Upper lobe of left lung (tissue), 4 donors: ENCODE measurements around the gene S100P.

Source experiments
- CTCF ChIP-seq, 6 experiments: fragments of 450-650 bp in 4 of 6; fragments of 200-600 bp in 2 of 6; sonication (generic) in 2 of 6; IDR thresholded peaks; one replicate each; pipeline ENCODE4 v1.5.1; 2016 to 2019; ENCODE audit warnings: antibody characterized with exemption in 6 of 6
- EP300 ChIP-seq, 4 donors: sonication (generic); formaldehyde crosslinking; IDR thresholded peaks; one replicate each; pipeline ENCODE4 v1.5.1; 2017; ENCODE audit warnings: antibody characterized with exemption in 4 of 4, control low read depth in 2 of 4
- POLR2A ChIP-seq, 4 donors: fragments of 450-650 bp; IDR thresholded peaks; one replicate each; pipeline ENCODE4 v1.5.1; 2016 to 2017; ENCODE audit warnings: antibody characterized with exemption in 4 of 4, mild to moderate bottlenecking in 2 of 4
- POLR2AphosphoS5 ChIP-seq, 2 donors: sonication (generic); formaldehyde crosslinking; IDR thresholded peaks; one replicate each; pipeline ENCODE4 v1.5.1; 2017; ENCODE audit warnings: antibody characterized with exemption in 2 of 2

GRCh38 chr4:6658597-6659075 is 35.0 kb upstream of the S100P start:
- TF ChIP-seq CTCF (IDR thresholded peaks at IDR 0.05) (no peak), POLR2A (IDR thresholded peaks at IDR 0.05) (no peak), POLR2AphosphoS5 (IDR thresholded peaks at IDR 0.05) (no peak), EP300 (IDR thresholded peaks at IDR 0.05) (no peak)
